ENCODE results near the gene CCL23.

DNA sequence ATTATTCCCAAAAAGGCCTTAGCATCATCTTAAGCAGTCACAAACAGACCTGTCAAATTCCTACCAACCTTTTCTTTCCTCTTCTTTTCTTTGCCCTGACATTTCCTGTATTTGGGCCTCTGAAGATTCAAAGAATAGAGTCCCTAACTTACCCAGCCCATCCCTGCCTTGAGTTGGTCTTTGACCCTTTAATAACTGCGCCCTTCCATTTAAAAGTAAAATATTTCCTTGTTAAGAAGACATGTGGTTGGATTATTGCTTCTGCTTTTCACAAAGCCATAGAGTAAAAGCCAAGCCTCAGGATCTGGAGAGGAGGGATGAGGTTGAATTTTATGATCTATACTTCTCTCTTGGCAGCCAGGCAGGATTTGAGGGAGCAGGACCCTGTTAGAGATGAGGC is 13.2 kb upstream of the CCL23 start:
- TF ChIP-seq, protein P1, sequence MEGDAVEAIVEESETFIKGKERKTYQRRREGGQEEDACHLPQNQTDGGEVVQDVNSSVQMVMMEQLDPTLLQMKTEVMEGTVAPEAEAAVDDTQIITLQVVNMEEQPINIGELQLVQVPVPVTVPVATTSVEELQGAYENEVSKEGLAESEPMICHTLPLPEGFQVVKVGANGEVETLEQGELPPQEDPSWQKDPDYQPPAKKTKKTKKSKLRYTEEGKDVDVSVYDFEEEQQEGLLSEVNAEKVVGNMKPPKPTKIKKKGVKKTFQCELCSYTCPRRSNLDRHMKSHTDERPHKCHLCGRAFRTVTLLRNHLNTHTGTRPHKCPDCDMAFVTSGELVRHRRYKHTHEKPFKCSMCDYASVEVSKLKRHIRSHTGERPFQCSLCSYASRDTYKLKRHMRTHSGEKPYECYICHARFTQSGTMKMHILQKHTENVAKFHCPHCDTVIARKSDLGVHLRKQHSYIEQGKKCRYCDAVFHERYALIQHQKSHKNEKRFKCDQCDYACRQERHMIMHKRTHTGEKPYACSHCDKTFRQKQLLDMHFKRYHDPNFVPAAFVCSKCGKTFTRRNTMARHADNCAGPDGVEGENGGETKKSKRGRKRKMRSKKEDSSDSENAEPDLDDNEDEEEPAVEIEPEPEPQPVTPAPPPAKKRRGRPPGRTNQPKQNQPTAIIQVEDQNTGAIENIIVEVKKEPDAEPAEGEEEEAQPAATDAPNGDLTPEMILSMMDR (conservative IDR thresholded peaks at IDR 0.05; ENCODE audit: low read depth, low read length) = no peak
- TF ChIP-seq EZH2phosphoT487 (IDR thresholded peaks at IDR 0.05; ENCODE audit: borderline replicate concordance, low read length) = no peak
